Smooth muscle cell (in vitro differentiated cells): ENCODE measurements around the gene DLG2. TPM values are rescaled to one million over a fixed set of nuclear protein-coding genes. Genes with fewer than 3 reads are reported as not detected.

ENCODE experiments used
- DNase-seq: peaks from one replicate; lab custom pipeline; 2025; ENCODE audit not compliant: unreplicated experiment; lab: John Stamatoyannopoulos, UW
- H2AFZ ChIP-seq: fragments of 200-600 bp; sonication (generic); 2 replicates; pipeline ENCODE4 v1.6.0; 2016; ENCODE audit warnings: antibody characterized with exemption, low read depth, mild to moderate bottlenecking
- H3F3A ChIP-seq: fragments of 200-600 bp; sonication (generic); 2 replicates; pipeline ENCODE4 v1.6.0; 2017; ENCODE audit warnings: antibody characterized with exemption, low read depth
- H3K27ac ChIP-seq: fragments of 200-600 bp; sonication (generic); 2 replicates; pipeline ENCODE4 v1.5.1; 2016; ENCODE audit warnings: low read depth, mild to moderate bottlenecking
- H3K27me3 ChIP-seq: fragments of 200-600 bp; sonication (generic); 2 replicates; pipeline ENCODE4 v1.6.1; 2016; ENCODE audit warnings: low read depth, mild to moderate bottlenecking
- H3K36me3 ChIP-seq: fragments of 200-600 bp; sonication (generic); 2 replicates; pipeline ENCODE4 v1.5.1; 2016; ENCODE audit warnings: low read depth
- H3K4me1 ChIP-seq: fragments of 200-600 bp; sonication (generic); 2 replicates; pipeline ENCODE4 v1.5.1; 2016; ENCODE audit warnings: low read depth
- H3K4me2 ChIP-seq: fragments of 200-600 bp; sonication (generic); 2 replicates; pipeline ENCODE4 v1.6.0; 2016; ENCODE audit warnings: mild to moderate bottlenecking
- H3K4me3 ChIP-seq: fragments of 200-600 bp; sonication (generic); 2 replicates; pipeline ENCODE4 v1.5.1; 2016; ENCODE audit warnings: mild to moderate bottlenecking
- H3K79me2 ChIP-seq: fragments of 200-600 bp; sonication (generic); 2 replicates; pipeline ENCODE4 v1.6.0; 2016; ENCODE audit warnings: low read depth, mild to moderate bottlenecking
- H3K9ac ChIP-seq: fragments of 200-600 bp; sonication (generic); 2 replicates; pipeline ENCODE4 v1.6.0; 2016; ENCODE audit warnings: low read depth
- H3K9me3 ChIP-seq: fragments of 200-600 bp; sonication (generic); replicated peaks from 2 replicates; pipeline ENCODE4 v1.5.1; 2016; ENCODE audit warnings: low read depth
- H4K20me1 ChIP-seq: fragments of 200-600 bp; sonication (generic); 2 replicates; pipeline ENCODE4 v1.6.0; 2016; ENCODE audit warnings: low read depth
- WGBS: methylation state at CpG from one replicate; pipeline ENCODE4 v1.1.7; 2016; ENCODE audit warnings: low lambda C conversion rate; 5-methylcytosine and 5-hydroxymethylcytosine counted together
- polyA plus RNA-seq: library from polyadenylated mRNA; unstranded; fragments of >200 nt; fragmentation: Nextera tagmentation; extraction: Ambion mirVana; gene quantifications from 2 replicates; pipeline ENCODE4 v1.2.1, GENCODE V29; 2016
- total RNA-seq: library from RNA; depleted of rRNA; stranded (reverse); fragments of >200 nt; gene quantifications from 2 replicates; pipeline ENCODE4 v1.2.3, GENCODE V29; 2014
- TF ChIP-seq, protein P1 (sequence below): fragments of 200-600 bp; sonication (generic); IDR thresholded peaks from 2 replicates; pipeline ENCODE4 v1.5.1; 2017; ENCODE audit warnings: borderline replicate concordance, mild to moderate bottlenecking, antibody characterized with exemption; ENCODE audit not compliant: insufficient read depth, poor library complexity, severe bottlenecking

Gene DLG2
- total and polyA plus RNA-seq, 2 experiments from 2014 or later, result 0.74 to 1.1 TPM

- Histone ChIP-seq H2AFZ (no peak overlapping the region), H3K27ac (no peak overlapping the region), H3F3A (no peaks in the 10 kb centered on the region), H3K9ac (no peak overlapping the region), H3K4me3 (no peak overlapping the region), H3K27me3 (no peaks in the 10 kb centered on the region), H3K79me2 (no peaks in the 10 kb centered on the region), H3K9me3 (no peaks in the 10 kb centered on the region), H3K4me2 (no peak overlapping the region), H4K20me1 (no peaks in the 10 kb centered on the region), H3K36me3 (no peaks in the 10 kb centered on the region), H3K4me1 (no peaks in the 10 kb centered on the region)
- TF ChIP-seq, protein P1, sequence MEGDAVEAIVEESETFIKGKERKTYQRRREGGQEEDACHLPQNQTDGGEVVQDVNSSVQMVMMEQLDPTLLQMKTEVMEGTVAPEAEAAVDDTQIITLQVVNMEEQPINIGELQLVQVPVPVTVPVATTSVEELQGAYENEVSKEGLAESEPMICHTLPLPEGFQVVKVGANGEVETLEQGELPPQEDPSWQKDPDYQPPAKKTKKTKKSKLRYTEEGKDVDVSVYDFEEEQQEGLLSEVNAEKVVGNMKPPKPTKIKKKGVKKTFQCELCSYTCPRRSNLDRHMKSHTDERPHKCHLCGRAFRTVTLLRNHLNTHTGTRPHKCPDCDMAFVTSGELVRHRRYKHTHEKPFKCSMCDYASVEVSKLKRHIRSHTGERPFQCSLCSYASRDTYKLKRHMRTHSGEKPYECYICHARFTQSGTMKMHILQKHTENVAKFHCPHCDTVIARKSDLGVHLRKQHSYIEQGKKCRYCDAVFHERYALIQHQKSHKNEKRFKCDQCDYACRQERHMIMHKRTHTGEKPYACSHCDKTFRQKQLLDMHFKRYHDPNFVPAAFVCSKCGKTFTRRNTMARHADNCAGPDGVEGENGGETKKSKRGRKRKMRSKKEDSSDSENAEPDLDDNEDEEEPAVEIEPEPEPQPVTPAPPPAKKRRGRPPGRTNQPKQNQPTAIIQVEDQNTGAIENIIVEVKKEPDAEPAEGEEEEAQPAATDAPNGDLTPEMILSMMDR, result no peak
- DNase-seq, result no peak
- WGBS, result 77% methylated on average over 5 of the region's 5 CpGs
Observed at GRCh38 chr11:83601914-83602527, 2025.1 kb downstream of the DLG2 start.

DNA sequence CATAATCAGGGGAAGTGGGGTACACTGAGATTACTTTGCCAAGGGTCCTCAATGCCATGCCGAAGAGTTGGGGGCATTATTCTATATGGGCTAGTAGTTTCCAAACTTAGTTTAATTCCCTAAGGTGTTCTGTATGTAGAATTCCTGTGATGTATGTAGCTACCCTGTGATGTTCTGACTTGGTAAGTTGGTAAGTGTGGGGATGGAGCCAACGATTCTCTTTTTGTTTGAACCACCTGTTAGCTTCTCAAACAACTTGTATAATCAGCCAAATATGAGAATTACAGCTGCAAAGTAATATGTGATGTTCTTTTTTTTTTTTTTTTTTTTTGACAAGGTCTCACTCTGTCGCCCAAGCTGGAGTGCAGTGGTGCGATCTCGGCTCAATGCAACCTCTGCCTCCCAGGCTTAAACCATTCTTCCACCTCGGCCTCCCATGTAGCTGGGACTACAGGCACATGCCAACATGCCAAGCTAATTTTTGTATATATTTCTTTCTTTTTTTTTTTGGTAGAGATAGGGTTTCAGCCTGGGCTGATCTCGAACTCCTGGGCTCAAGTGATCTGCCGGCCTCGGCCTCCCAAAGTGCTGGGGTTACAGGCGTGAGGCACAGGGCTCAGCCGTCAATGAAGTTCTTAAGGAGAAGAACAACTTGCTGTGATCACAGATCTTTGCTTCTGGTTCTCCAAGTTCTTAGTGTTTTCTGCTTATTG lies 2025.8 kb downstream of the DLG2 start:
- Histone ChIP-seq H3K4me3 (no peak overlapping the region), H3K4me1 (no peaks in the 10 kb centered on the region), H3K27ac (no peak overlapping the region), H3K9ac (no peak overlapping the region), H3K79me2 (no peaks in the 10 kb centered on the region), H3K9me3 (no peaks in the 10 kb centered on the region), H3K36me3 (no peaks in the 10 kb centered on the region), H2AFZ (no peak overlapping the region), H3K27me3 (no peaks in the 10 kb centered on the region), H3K4me2 (no peak overlapping the region), H4K20me1 (no peaks in the 10 kb centered on the region), H3F3A (no peaks in the 10 kb centered on the region)
- no peak for DNase-seq
- TF ChIP-seq, protein P1, result no peak
- 95% methylated on average over 11 of the region's 11 CpGs for WGBS

DNA sequence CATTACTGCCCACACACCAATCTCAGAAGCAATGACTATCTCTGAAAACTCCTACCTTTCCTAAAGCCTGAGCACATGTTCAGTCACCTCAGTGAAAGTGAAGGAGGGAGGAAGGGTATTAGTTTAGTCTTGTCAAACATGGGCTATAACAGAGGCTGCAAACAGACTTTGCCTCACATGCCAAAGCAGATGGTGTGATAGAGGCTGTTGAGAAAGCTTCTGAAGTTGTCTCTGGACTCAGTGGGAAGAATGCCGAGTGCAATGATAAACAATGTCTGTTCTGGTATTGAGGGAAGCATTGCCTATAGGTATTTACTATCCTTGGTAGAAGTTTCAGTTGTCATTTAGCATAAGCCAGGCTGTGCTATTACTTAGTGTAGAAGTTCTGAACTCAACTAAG lies 2026.5 kb downstream of the DLG2 start:
- 32% methylated on average over 1 of the region's 1 CpG for WGBS
- H3K36me3 ChIP-seq, result no peaks in the 10 kb centered on the region
- no peaks in the 10 kb centered on the region for H3K79me2 ChIP-seq
- H3K9me3 ChIP-seq, result no peaks in the 10 kb centered on the region
- no peak for DNase-seq
- H3K4me1 ChIP-seq, result no peaks in the 10 kb centered on the region
- H2AFZ ChIP-seq, result no peak overlapping the region
- H3K4me3 ChIP-seq, result no peak overlapping the region
- TF ChIP-seq, protein P1, result no peak
- H3K4me2 ChIP-seq, result no peak overlapping the region
- no peaks in the 10 kb centered on the region for H3F3A ChIP-seq
- H3K9ac ChIP-seq, result no peak overlapping the region
- no peaks in the 10 kb centered on the region for H3K27me3 ChIP-seq
- no peak overlapping the region for H3K27ac ChIP-seq
- no peaks in the 10 kb centered on the region for H4K20me1 ChIP-seq
